ENCODE results near the gene NCL. TPM values are rescaled to one million over a fixed set of nuclear protein-coding genes. Genes with fewer than 3 reads are reported as not detected.
A peak's percentile ranks its signal among the peaks of the same experiment; 100 is the strongest.
"Not testable (repeated sequence)": the region's sequence is repeated elsewhere in the genome, so short reads cannot be mapped to it uniquely, and the experiment has no call there.

Gene NCL
- total and polyA plus RNA-seq, 7 experiments from 2014 or later = 411 to 662 (median 457) TPM

- CTCF ChIA-PET = interaction anchor here (1.6 kb wide), 1 partner anchor 15 kb away, joined by 5 read pairs; no protein-coding TSS in a partner anchor
- H3K27ac ChIP-seq (ENCODE audit: low read depth, low read length); H3K27ac Mint-ChIP-seq; DNase-seq; H3K27me3 ChIP-seq (ENCODE audit: control insufficient read depth in 2 of 2, insufficient read depth in 2 of 2, low read length in 2 of 2); H3K4me3 ChIP-seq (ENCODE audit: low read length); H3K36me3 ChIP-seq (ENCODE audit: control insufficient read depth in 2 of 3, insufficient read depth in 3 of 3, low read length in 3 of 3); H3K4me3 Mint-ChIP-seq; ATAC-seq; POLR2A ChIA-PET; H3K9me3 ChIP-seq (ENCODE audit: control insufficient read depth in 2 of 3, low read length in 3 of 3): not testable (repeated sequence)
- peaks cover 13 to 29% (median 21%) of the 10 kb centered on the region in 7 donors for H3K4me1 Mint-ChIP-seq
- intact Hi-C loops (cut with micrococcal nuclease) = loop anchor here in 1 of 2 donors (5.0 kb wide), 1 partner anchor 305 kb away; no protein-coding TSS in a partner anchor
- H3K4me1 ChIP-seq (ENCODE audit: control insufficient read depth in 2 of 2, insufficient read depth in 2 of 2, low read length in 2 of 2) = peaks cover 4 to 13% of the 10 kb centered on the region in 2 donors
- H3K36me3 Mint-ChIP-seq = peaks cover 0 to 12% (median 5%) of the 10 kb centered on the region in 5 donors
- peaks cover 5 to 29% (median 17%) of the 10 kb centered on the region in 5 donors for H3K27me3 Mint-ChIP-seq
- H3K9me3 Mint-ChIP-seq = peaks cover 0 to 14% (median 5%) of the 10 kb centered on the region in 11 donors
These were observed 56.6 kb downstream of the NCL start for GRCh38 chr2:231407686-231408085.

GRCh38 chr2:231405601-231406367 is 58.5 kb downstream of the NCL start:
- not testable (repeated sequence) for H3K36me3 Mint-ChIP-seq; H3K27ac Mint-ChIP-seq; H3K36me3 ChIP-seq (ENCODE audit: control insufficient read depth in 2 of 3, insufficient read depth in 3 of 3, low read length in 3 of 3); H3K4me3 ChIP-seq (ENCODE audit: low read length); H3K4me1 ChIP-seq (ENCODE audit: control insufficient read depth in 2 of 2, insufficient read depth in 2 of 2, low read length in 2 of 2); H3K9me3 ChIP-seq (ENCODE audit: control insufficient read depth in 2 of 3, low read length in 3 of 3); H3K27me3 ChIP-seq (ENCODE audit: control insufficient read depth in 2 of 2, insufficient read depth in 2 of 2, low read length in 2 of 2); DNase-seq; H3K9me3 Mint-ChIP-seq; ATAC-seq; H3K27ac ChIP-seq (ENCODE audit: low read depth, low read length)
- H3K4me1 Mint-ChIP-seq = peaks cover 8 to 23% (median 18%) of the 10 kb centered on the region in 7 donors
- ChIA-PET CTCF (interaction anchor here (0.7 to 1.3 kb wide), 3 partner anchors 9 to 321 kb away, joined by 3 read pairs; no protein-coding TSS in a partner anchor), POLR2A (interaction anchor here (0.6 kb wide), 1 partner anchor 292 kb away, joined by 4 read pairs; no protein-coding TSS in a partner anchor)
- H3K4me3 Mint-ChIP-seq = peak overlapping the region in 4 of 10 donors; percentile 8 to 48 (median 36)
- peaks cover 0 to 20% (median 7%) of the 10 kb centered on the region in 5 donors for H3K27me3 Mint-ChIP-seq
- intact Hi-C loops (cut with micrococcal nuclease) = loop anchor here in 1 of 2 donors (5.0 kb wide), 1 partner anchor 303 kb away; no protein-coding TSS in a partner anchor

- H3K4me3 ChIP-seq (ENCODE audit: low read length); H3K27ac Mint-ChIP-seq; DNase-seq; H3K9me3 Mint-ChIP-seq; CTCF ChIA-PET; H3K4me1 ChIP-seq (ENCODE audit: control insufficient read depth in 2 of 2, insufficient read depth in 2 of 2, low read length in 2 of 2); H3K27me3 ChIP-seq (ENCODE audit: control insufficient read depth in 2 of 2, insufficient read depth in 2 of 2, low read length in 2 of 2); H3K4me3 Mint-ChIP-seq; POLR2A ChIA-PET; H3K36me3 Mint-ChIP-seq; ATAC-seq; H3K9me3 ChIP-seq (ENCODE audit: control insufficient read depth in 2 of 3, low read length in 3 of 3); H3K36me3 ChIP-seq (ENCODE audit: control insufficient read depth in 2 of 3, insufficient read depth in 3 of 3, low read length in 3 of 3); H3K27ac ChIP-seq (ENCODE audit: low read depth, low read length); intact Hi-C loops (cut with micrococcal nuclease): not testable (repeated sequence)
- H3K27me3 Mint-ChIP-seq = peaks cover 0 to 14% (median 0%) of the 10 kb centered on the region in 5 donors
- H3K4me1 Mint-ChIP-seq = peaks cover 8 to 23% (median 18%) of the 10 kb centered on the region in 7 donors
These were observed 60.1 kb downstream of the NCL start for GRCh38 chr2:231404183-231404578.

Other genes with a start within 250 kb of the NCL start
- gene B3GNT7, start 68.8 kb downstream of the NCL start, total RNA-seq = 1 to 10 TPM in 2 of 5 experiments, under 1 TPM in 2, not detected in 1; 0.24 to 5.6 (median 0.95) TPM
- not detected for gene B3GNT7, start 68.8 kb downstream of the NCL start, polyA plus RNA-seq
- 1 to 10 TPM in 2 of 5 experiments, under 1 TPM in 1, not detected in 2; 0.72 to 7.0 (median 1.4) TPM for gene NMUR1, start 66.0 kb upstream of the NCL start, total RNA-seq
- gene NMUR1, start 66.0 kb upstream of the NCL start, polyA plus RNA-seq = not detected
- gene TEX44, start 128.4 kb upstream of the NCL start, total RNA-seq = not detected
- not detected for gene TEX44, start 128.4 kb upstream of the NCL start, polyA plus RNA-seq
- 1,000 to 10,000 TPM; 1,211 to 1,988 (median 1,290) TPM for gene PTMA, start 244.0 kb upstream of the NCL start, total RNA-seq
- gene PTMA, start 244.0 kb upstream of the NCL start, polyA plus RNA-seq = 1,000 to 10,000 TPM; 1,543 to 2,051 TPM

Data from naive thymus-derived CD4-positive, alpha-beta T cell (primary cell).